Activated T-helper 2 cell treated with anti-CD3 and anti-CD28 coated beads, Interferon-gamma antibody, Interleukin-2, Interleukin-4, amounts not matched to agents 10 μg/mL and 5 μg/mL and 100 μg/mL, durations not matched to agents 14 hours and 24 hours and 36 hours (primary cell): ENCODE data around the gene GPR34. TPM values are rescaled to one million over a fixed set of nuclear protein-coding genes. Genes with fewer than 3 reads are reported as not detected.
"Not testable (repeated sequence)": the region's sequence is repeated elsewhere in the genome, so short reads cannot be mapped to it uniquely, and the experiment has no call there.

Experiments used
- DNase-seq: peaks from one replicate; pipeline ENCODE4 v3.0.0; 2021; ENCODE audit warnings: low spot score
- H3K27ac Mint-ChIP-seq: one replicate; pipeline ENCODE4 v1.8.0; 2021; ENCODE audit warnings: mixed read lengths
- H3K27me3 Mint-ChIP-seq: one replicate; pipeline ENCODE4 v1.8.0; 2021; ENCODE audit warnings: low read depth, mixed read lengths
- H3K36me3 Mint-ChIP-seq: one replicate; pipeline ENCODE4 v1.8.0; 2021; ENCODE audit warnings: low read depth, mixed read lengths
- H3K4me1 Mint-ChIP-seq: one replicate; pipeline ENCODE4 v1.8.0; 2021; ENCODE audit warnings: low read depth, mixed read lengths
- H3K4me3 Mint-ChIP-seq: one replicate; pipeline ENCODE4 v1.8.0; 2021; ENCODE audit warnings: low read depth, mild to moderate bottlenecking, moderate library complexity, mixed read lengths
- H3K9me3 Mint-ChIP-seq: one replicate; pipeline ENCODE4 v1.8.0; 2021; ENCODE audit warnings: mixed read lengths
- intact Hi-C: fragments of 100-400 bp; cut with micrococcal nuclease; formaldehyde crosslinking; loops from one replicate; pipeline ENCODE4 v1.15.1; 2023
- total RNA-seq: library from RNA; stranded (reverse); gene quantifications from 2 replicates; pipeline ENCODE4 v1.2.3, GENCODE V29; 2022

GPR34 gene
- total RNA-seq, 1 donor from 2014 or later, result not detected

DNA sequence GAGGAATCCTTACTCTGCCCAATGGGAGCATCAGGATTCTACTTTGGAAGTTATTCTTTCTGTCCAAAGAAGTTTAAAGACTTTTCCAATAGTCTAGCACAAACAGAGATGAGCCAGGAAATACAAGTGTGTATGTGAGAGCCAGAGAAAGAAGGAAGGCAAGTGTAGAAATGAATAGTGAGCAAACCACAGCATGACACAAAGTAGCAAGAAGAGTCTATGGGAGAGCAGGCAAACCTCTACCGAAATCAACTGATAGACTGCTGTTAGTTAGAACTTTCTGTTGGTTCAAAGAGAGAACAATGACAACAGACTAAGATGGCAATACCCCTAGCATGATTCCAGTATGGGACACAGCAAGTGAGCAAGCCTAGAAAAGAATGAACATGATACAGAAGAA lies 16.1 kb upstream of the GPR34 start:
- Mint-ChIP-seq H3K27me3 (no peaks in the 10 kb centered on the region), H3K4me3 (no peak overlapping the region), H3K27ac (peak overlapping the region; percentile 4), H3K36me3 (peaks cover 16% of the 10 kb centered on the region), H3K4me1 (peaks cover 30% of the 10 kb centered on the region), H3K9me3 (no peaks in the 10 kb centered on the region)
- intact Hi-C loops, result no loop called here
- DNase-seq, result no peak

GRCh38 chrX:41676361-41676760 lies 12.4 kb upstream of the GPR34 start:
- DNase-seq, H3K4me3 Mint-ChIP-seq, H3K36me3 Mint-ChIP-seq, H3K27ac Mint-ChIP-seq, intact Hi-C loops, H3K27me3 Mint-ChIP-seq, H3K9me3 Mint-ChIP-seq: not testable (repeated sequence)
- peaks cover 19% of the 10 kb centered on the region for H3K4me1 Mint-ChIP-seq

DNA sequence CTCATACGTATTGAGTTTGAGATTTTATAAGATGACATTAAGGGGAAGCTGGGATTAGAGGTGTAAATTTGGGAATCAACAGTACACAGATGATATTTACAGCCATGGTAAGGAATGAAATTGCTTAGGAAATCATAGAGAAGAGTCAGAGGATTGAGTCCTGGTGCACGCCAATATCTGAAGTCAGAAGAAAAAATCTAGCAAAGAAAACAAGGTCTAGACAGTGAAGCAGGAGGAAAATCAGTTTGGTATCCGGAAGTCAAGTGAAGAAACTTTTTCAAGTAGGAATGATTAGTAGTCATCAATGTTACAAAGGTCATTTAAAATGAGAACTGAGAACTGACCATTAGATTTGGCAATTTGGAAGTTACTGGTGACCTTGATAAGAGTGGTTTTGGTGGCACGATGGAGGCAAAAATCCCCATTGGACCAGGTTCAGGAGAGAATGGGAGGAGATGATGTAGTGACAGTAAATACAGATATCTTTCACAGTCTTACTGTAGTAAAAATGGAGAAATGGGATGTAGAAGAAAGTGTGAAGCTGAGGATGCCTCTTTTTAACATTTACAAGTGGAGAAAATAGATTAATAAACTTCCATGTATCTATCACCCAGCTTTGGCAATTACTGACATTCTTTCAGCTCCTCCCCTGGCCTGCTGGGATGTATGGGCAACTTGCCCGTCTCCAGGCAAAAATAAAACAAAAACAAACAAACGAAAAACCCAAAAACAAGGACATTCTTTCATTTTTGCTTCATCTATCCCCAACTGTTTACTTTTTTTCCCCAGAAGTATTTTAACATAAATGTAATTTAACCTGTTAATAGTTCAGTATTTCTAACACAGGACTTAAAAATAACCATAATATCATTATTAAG lies 11.4 kb upstream of the GPR34 start:
- Mint-ChIP-seq H3K36me3 (peaks cover 8% of the 10 kb centered on the region), H3K9me3 (no peaks in the 10 kb centered on the region), H3K4me1 (peaks cover 17% of the 10 kb centered on the region), H3K27ac (no peak overlapping the region), H3K4me3 (no peak overlapping the region), H3K27me3 (no peaks in the 10 kb centered on the region)
- DNase-seq, result no peak
- intact Hi-C loops, result no loop called here

- no peaks in the 10 kb centered on the region for H3K9me3 Mint-ChIP-seq
- intact Hi-C loops, result no loop called here
- H3K36me3 Mint-ChIP-seq, result no peaks in the 10 kb centered on the region
- H3K4me1 Mint-ChIP-seq, result peaks cover 21% of the 10 kb centered on the region
- DNase-seq, result no peak
- H3K27ac Mint-ChIP-seq, result no peak overlapping the region
- no peak overlapping the region for H3K4me3 Mint-ChIP-seq
- no peaks in the 10 kb centered on the region for H3K27me3 Mint-ChIP-seq
Observed at GRCh38 chrX:41684138-41684537, 4.6 kb upstream of the GPR34 start.

DNA sequence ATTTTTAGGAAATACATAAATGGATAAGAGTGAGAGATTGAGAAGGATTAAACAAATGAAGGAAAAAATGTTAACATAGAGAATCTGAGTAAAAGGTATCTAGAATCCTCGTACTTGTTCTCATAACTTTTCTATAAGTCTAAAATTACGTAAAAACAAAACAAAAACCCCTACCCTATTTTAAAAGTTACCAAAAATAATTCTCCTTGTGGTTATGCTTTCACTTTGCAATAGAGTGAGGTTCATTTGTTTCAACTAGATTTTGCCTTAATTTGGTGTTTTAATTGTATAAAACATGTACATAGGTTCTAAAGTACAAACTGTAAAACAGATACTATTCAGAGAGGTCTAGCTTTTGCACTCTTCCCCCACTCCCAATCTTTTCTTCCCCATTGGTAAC lies 3.8 kb upstream of the GPR34 start:
- Mint-ChIP-seq H3K36me3 (no peaks in the 10 kb centered on the region), H3K9me3 (no peaks in the 10 kb centered on the region), H3K4me1 (peaks cover 20% of the 10 kb centered on the region), H3K27ac (no peak overlapping the region), H3K27me3 (no peaks in the 10 kb centered on the region), H3K4me3 (no peak overlapping the region)
- intact Hi-C loops, result loop anchor here (5.0 kb wide), 1 partner anchor 47 kb away; no protein-coding TSS in a partner anchor
- no peak for DNase-seq

GRCh38 chrX:41686788-41687187 lies 2.0 kb upstream of the GPR34 start:
- no peak for DNase-seq
- Mint-ChIP-seq H3K4me1 (peaks cover 20% of the 10 kb centered on the region), H3K9me3 (no peaks in the 10 kb centered on the region), H3K36me3 (no peaks in the 10 kb centered on the region), H3K27ac (no peak overlapping the region), H3K4me3 (no peak overlapping the region), H3K27me3 (no peaks in the 10 kb centered on the region)
- intact Hi-C loops, result loop anchor here (5.0 kb wide), 1 partner anchor 46 kb away; no protein-coding TSS in a partner anchor

- no peak overlapping the region for H3K4me3 Mint-ChIP-seq
Observed at GRCh38 chrX:41688156-41688555, 617 bp upstream of the GPR34 start.

DNA sequence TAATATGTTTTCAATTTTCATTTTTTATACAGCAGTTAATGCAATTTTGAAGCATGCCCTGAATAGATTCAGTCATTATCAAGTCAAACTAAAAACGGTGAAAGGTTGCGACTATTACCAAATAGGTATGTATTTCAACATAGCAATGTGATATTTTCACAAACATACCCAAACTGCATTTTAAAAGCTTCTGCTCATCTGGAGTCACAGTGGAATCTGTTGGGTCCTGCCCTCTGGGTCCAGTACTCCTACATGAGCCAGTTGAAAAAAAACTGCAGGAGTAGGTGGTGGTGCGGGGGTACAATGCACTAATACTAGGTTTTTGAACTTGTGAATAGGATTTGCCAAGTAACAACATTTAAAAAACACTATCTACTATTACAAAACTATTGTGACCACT lies 938 bp downstream of the GPR34 start:
- Mint-ChIP-seq H3K4me1 (peaks cover 35% of the 10 kb centered on the region), H3K27me3 (no peaks in the 10 kb centered on the region), H3K36me3 (peaks cover 4% of the 10 kb centered on the region), H3K9me3 (no peaks in the 10 kb centered on the region), H3K4me3 (no peak overlapping the region), H3K27ac (no peak overlapping the region)
- intact Hi-C loops, result loop anchor here (2.0 to 5.0 kb wide), 2 partner anchors 13 to 43 kb away; no protein-coding TSS in a partner anchor
- no peak for DNase-seq

More at GRCh38 chrX:41688156-41688555, 617 bp upstream of the GPR34 start:
- Mint-ChIP-seq H3K9me3 (no peaks in the 10 kb centered on the region), H3K4me1 (peaks cover 28% of the 10 kb centered on the region), H3K36me3 (peaks cover 4% of the 10 kb centered on the region), H3K27ac (no peak overlapping the region), H3K27me3 (no peaks in the 10 kb centered on the region)
- no peak for DNase-seq
- intact Hi-C loops, result loop anchor here (2.0 to 5.0 kb wide), 2 partner anchors 15 to 44 kb away; no protein-coding TSS in a partner anchor

- H3K4me3 Mint-ChIP-seq, result no peak overlapping the region
- intact Hi-C loops, result no loop called here
- no peaks in the 10 kb centered on the region for H3K27me3 Mint-ChIP-seq
- H3K9me3 Mint-ChIP-seq, result no peaks in the 10 kb centered on the region
- peaks cover 34% of the 10 kb centered on the region for H3K4me1 Mint-ChIP-seq
- H3K36me3 Mint-ChIP-seq, result peaks cover 12% of the 10 kb centered on the region
- no peak for DNase-seq
- no peak overlapping the region for H3K27ac Mint-ChIP-seq
Observed at GRCh38 chrX:41692162-41692749, 3.5 kb downstream of the GPR34 start.

DNA sequence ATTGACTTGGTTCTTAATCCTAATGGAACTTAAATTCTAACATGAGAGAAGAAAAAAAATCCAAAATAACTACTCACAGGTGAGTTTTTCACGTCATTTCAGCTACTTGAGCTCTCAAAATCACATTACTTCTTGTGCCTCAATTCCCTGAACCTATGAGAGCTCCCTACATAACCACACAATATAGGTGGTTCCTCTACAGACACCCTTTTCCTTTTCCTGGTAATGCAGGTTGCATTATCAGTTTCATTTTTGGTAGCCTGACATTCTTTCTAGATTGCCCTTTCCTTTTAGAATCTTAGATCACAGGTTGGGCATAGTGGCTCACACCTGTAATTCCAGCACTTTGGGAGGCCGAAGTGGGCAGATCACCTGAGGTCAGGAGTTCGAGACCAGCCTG lies 4.3 kb downstream of the GPR34 start:
- no peak overlapping the region for H3K27ac Mint-ChIP-seq
- H3K4me1 Mint-ChIP-seq, result peaks cover 32% of the 10 kb centered on the region
- H3K9me3 Mint-ChIP-seq, result no peaks in the 10 kb centered on the region
- intact Hi-C loops, result no loop called here
- no peak overlapping the region for H3K4me3 Mint-ChIP-seq
- peaks cover 12% of the 10 kb centered on the region for H3K36me3 Mint-ChIP-seq
- DNase-seq, result no peak
- no peaks in the 10 kb centered on the region for H3K27me3 Mint-ChIP-seq

- H3K27me3 Mint-ChIP-seq, result no peaks in the 10 kb centered on the region
- no peak overlapping the region for H3K4me3 Mint-ChIP-seq
- peaks cover 12% of the 10 kb centered on the region for H3K36me3 Mint-ChIP-seq
- no peak for DNase-seq
- H3K4me1 Mint-ChIP-seq, result peaks cover 23% of the 10 kb centered on the region
- H3K9me3 Mint-ChIP-seq, result no peaks in the 10 kb centered on the region
- intact Hi-C loops, result loop anchor here (2.0 kb wide), 1 partner anchor 29 kb away; no protein-coding TSS in a partner anchor
- no peak overlapping the region for H3K27ac Mint-ChIP-seq
Observed at GRCh38 chrX:41695426-41695825, 6.7 kb downstream of the GPR34 start.

DNA sequence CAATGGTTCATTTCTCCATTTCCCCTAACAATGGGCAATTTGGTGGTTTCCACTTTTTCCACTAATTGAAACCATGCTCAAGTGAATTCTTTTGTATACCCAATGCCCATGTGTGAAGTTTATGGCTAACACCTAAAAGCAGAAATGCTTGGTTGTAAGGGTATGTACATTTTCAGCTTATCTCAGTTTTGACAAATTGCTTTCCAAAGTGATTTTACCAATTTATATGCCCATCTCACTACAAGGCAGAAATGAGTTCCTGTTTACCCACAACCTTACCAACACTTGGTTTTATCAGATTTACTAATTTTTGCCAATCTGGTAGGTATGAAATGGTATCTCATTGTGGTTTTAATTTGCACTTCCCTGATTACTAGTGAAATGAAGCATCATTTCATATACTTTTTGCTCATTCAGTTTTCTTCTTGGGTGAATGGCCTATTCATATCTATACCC lies 14.8 kb downstream of the GPR34 start:
- DNase-seq, result no peak
- Mint-ChIP-seq H3K27ac (no peak overlapping the region), H3K4me1 (peaks cover 25% of the 10 kb centered on the region), H3K27me3 (no peaks in the 10 kb centered on the region), H3K36me3 (peaks cover 12% of the 10 kb centered on the region), H3K9me3 (no peaks in the 10 kb centered on the region), H3K4me3 (no peak overlapping the region)
- intact Hi-C loops, result loop anchor here (2.0 kb wide), 3 partner anchors 15 to 39 kb away; partner anchors contain the start of gene GPR34

GRCh38 chrX:41705042-41705441 lies 16.3 kb downstream of the GPR34 start:
- intact Hi-C loops, result no loop called here

More at GRCh38 chrX:41705042-41705441, 16.3 kb downstream of the GPR34 start:
- DNase-seq, result no peak
- peaks cover 12% of the 10 kb centered on the region for H3K36me3 Mint-ChIP-seq
- peaks cover 28% of the 10 kb centered on the region for H3K4me1 Mint-ChIP-seq
- H3K27me3 Mint-ChIP-seq, result no peaks in the 10 kb centered on the region
- H3K9me3 Mint-ChIP-seq, result no peaks in the 10 kb centered on the region
- H3K27ac Mint-ChIP-seq, result no peak overlapping the region
- no peak overlapping the region for H3K4me3 Mint-ChIP-seq
